T follicular helper cell (primary cell): ENCODE results near the gene CDCP1.
"Not testable (repeated sequence)": the region's sequence is repeated elsewhere in the genome, so short reads cannot be mapped to it uniquely, and the experiment has no call there.

Experiments
- DNase-seq: peaks from one replicate; pipeline ENCODE4 v3.0.0-alpha.2; 2020; ENCODE audit warnings: low read depth

CDCP1 gene

GRCh38 chr3:45055411-45056143 is 90.6 kb downstream of the CDCP1 start:
- DNase-seq, result no peak

- no peak for DNase-seq
Observed at GRCh38 chr3:45055032-45055410, 91.2 kb downstream of the CDCP1 start.

- no peak for DNase-seq
Observed at GRCh38 chr3:45054196-45054857, 91.9 kb downstream of the CDCP1 start.

- not testable (repeated sequence) for DNase-seq
Observed at GRCh38 chr3:45053805-45054195, 92.4 kb downstream of the CDCP1 start.

GRCh38 chr3:45051685-45052084 is 94.5 kb downstream of the CDCP1 start:
- no peak for DNase-seq

GRCh38 chr3:45049807-45050206 is 96.4 kb downstream of the CDCP1 start:
- DNase-seq, result no peak

GRCh38 chr3:45048244-45048643 is 97.9 kb downstream of the CDCP1 start:
- DNase-seq, result no peak

- DNase-seq, result no peak
Observed at GRCh38 chr3:45043728-45044299, 102.4 kb downstream of the CDCP1 start.

- DNase-seq, result no peak
Observed at GRCh38 chr3:45042162-45042561, 104.0 kb downstream of the CDCP1 start.

- DNase-seq, result no peak
Observed at GRCh38 chr3:45041666-45042065, 104.5 kb downstream of the CDCP1 start.

- peak; percentile 86 for DNase-seq
Observed at GRCh38 chr3:45037720-45038455, 108.3 kb downstream of the CDCP1 start.

GRCh38 chr3:45035441-45036301 is 110.5 kb downstream of the CDCP1 start:
- no peak for DNase-seq

GRCh38 chr3:45034612-45035252 is 111.4 kb downstream of the CDCP1 start:
- no peak for DNase-seq

GRCh38 chr3:45033791-45034190 is 112.4 kb downstream of the CDCP1 start:
- no peak for DNase-seq
